NB4 (cell line): ENCODE measurements around the gene GSTT2B.
"Not testable (repeated sequence)": the region's sequence is repeated elsewhere in the genome, so short reads cannot be mapped to it uniquely, and the experiment has no call there.

Source experiments
- DNase-seq: peaks from one replicate; pipeline ENCODE4 v3.0.0; 2010; ENCODE audit warnings: low read depth
- H3K4me3 ChIP-seq: one replicate; pipeline ENCODE4 v1.5.1; 2011; ENCODE audit warnings: mild to moderate bottlenecking, low read depth, low read length, moderate library complexity
- MYC ChIP-seq: IDR thresholded peaks from 2 replicates; pipeline ENCODE4 v1.6.1; 2011; ENCODE audit warnings: low read depth, low read length
- POLR2A ChIP-seq: IDR thresholded peaks from 2 replicates; pipeline ENCODE4 v1.6.1; 2011; ENCODE audit warnings: mild to moderate bottlenecking; ENCODE audit not compliant: insufficient read length; ENCODE audit errors: extremely low read depth
- TF ChIP-seq, protein P1 (sequence below): IDR thresholded peaks from one replicate; pipeline ENCODE4 v1.5.1; 2012; ENCODE audit warnings: low read depth, low read length
- TF ChIP-seq, protein P2 (sequence below): IDR thresholded peaks from 2 replicates; pipeline ENCODE4 v1.6.1; 2011; ENCODE audit warnings: low read depth, low read length

GSTT2B gene

DNA sequence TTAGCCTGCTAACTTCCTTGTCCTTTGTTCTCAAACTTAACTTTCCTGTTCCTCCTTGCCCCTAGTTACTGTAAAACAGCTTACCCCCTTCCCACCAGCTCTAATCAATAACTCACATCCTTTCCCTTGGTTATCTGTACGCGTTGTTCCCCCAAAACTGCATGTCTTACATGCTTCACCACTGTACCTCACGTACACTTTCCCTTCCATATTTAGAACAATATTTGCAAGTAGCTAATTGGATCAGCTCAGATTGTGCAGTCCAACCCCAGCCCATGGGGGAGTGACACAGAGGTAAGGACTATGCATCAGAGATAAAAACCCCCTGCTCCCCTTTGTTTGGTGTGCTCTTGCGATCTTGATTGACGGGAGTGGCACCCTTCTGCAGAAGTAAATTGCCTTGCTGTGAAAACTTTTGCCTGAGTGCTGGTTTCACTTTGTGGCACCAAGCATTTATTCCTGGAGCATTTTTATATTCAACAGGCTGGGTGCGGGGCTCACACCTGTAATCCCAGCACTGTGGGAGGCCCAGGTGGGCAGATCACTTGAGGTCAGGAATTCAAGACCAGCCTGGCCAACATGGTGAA, 35.9 kb downstream of the GSTT2B start:
- TF ChIP-seq MYC: no peak
- TF ChIP-seq, protein P1, sequence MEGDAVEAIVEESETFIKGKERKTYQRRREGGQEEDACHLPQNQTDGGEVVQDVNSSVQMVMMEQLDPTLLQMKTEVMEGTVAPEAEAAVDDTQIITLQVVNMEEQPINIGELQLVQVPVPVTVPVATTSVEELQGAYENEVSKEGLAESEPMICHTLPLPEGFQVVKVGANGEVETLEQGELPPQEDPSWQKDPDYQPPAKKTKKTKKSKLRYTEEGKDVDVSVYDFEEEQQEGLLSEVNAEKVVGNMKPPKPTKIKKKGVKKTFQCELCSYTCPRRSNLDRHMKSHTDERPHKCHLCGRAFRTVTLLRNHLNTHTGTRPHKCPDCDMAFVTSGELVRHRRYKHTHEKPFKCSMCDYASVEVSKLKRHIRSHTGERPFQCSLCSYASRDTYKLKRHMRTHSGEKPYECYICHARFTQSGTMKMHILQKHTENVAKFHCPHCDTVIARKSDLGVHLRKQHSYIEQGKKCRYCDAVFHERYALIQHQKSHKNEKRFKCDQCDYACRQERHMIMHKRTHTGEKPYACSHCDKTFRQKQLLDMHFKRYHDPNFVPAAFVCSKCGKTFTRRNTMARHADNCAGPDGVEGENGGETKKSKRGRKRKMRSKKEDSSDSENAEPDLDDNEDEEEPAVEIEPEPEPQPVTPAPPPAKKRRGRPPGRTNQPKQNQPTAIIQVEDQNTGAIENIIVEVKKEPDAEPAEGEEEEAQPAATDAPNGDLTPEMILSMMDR: no peak
- TF ChIP-seq, protein P2, sequence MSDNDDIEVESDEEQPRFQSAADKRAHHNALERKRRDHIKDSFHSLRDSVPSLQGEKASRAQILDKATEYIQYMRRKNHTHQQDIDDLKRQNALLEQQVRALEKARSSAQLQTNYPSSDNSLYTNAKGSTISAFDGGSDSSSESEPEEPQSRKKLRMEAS: no peak
- TF ChIP-seq POLR2A: no peak
- no peak for DNase-seq
- H3K4me3 ChIP-seq: no peak overlapping the region

DNA sequence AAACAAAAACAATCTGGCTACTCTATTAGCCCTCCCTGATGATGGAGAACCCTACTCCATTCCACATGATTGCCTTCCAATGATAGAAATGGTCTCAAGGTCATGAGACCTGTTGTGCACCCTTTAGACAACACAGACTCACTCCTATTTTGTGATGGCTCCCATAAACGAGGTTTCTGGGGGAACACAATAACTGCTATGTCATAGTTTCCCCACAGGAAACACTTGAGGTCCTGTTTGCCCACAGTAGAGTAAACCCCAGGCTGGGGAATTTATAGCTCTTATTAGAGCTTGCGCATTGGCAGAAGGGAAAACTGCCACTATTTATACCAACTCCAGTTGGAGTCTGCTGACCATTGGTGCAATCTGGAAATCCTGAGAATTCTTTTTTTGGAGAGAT, 38.1 kb downstream of the GSTT2B start:
- H3K4me3 ChIP-seq: no peak overlapping the region
- TF ChIP-seq, protein P2: no peak
- TF ChIP-seq MYC (no peak), POLR2A (no peak)
- TF ChIP-seq, protein P1: no peak
- peak; percentile 24 for DNase-seq

DNA sequence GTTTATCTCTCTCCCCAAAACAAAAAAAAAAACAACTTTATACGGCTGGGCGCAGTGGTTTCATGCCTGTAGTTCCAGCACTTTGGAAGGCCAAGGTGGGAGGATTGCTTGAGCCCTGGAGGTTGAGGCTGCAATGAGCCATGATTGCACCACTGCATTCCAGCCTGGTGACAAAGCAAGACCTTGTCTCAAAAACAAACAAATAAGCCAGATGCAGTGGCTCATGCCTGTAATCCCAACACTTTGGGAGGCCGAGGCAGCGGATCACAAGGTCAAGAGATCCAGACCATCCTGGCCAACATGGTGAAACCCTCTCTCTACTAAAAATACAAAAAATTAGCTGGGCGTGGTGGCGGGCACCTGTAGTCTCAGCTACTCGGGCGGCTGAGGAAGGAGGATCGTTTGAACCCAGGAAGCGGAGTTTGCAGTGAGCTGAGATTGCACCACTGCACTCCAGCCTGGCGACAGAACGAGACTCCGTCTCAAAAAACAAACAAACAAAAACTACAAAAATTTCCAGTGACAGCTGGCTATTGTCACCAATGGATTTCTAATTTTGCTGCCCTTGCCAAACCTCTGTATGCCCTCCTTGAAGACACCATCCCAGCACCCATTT, 39.3 kb downstream of the GSTT2B start:
- H3K4me3 ChIP-seq, DNase-seq: not testable (repeated sequence)

DNA sequence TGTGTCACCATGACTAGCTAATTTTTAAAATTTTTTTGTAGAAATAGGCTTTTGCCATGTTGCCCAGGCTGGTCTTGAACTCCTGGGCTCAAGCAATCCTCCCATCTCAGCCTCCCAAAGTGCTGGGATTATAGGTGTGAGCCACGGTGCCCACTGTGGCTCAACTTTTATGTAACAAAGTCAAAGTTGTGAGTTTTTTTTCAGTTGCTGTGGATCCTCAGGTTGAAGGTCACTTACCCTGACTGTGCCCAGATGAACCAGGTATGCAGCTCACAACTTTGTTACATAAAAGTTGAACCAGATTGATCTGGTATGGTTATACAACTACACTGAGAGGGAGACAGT, 40.8 kb downstream of the GSTT2B start:
- not testable (repeated sequence) for H3K4me3 ChIP-seq

DNA sequence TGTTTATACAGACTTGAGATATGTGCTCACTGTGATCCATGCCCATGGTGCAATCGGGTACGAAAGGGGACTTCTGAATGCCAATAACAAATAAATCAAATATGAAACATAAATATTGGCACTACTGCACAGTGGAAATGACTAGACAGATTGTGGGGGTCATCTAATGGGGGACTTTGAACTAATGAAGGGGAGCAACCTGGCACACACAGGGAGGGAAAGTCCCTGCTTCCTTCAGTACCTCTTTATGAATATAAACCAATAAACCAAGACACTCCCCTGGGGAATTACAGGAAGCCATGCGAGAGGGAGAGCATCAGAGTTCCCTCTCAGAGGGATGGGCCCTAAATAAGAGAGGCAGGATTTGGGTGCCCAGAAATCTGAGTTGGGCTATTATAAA, 45.7 kb downstream of the GSTT2B start:
- no peak overlapping the region for H3K4me3 ChIP-seq
- peak; percentile 46 for DNase-seq
- TF ChIP-seq, protein P2: no peak
- TF ChIP-seq POLR2A (no peak), MYC (no peak)
- TF ChIP-seq, protein P1: no peak

More for the DNA sequence above, 40.8 kb downstream of the GSTT2B start:
- DNase-seq: not testable (repeated sequence)

DNA sequence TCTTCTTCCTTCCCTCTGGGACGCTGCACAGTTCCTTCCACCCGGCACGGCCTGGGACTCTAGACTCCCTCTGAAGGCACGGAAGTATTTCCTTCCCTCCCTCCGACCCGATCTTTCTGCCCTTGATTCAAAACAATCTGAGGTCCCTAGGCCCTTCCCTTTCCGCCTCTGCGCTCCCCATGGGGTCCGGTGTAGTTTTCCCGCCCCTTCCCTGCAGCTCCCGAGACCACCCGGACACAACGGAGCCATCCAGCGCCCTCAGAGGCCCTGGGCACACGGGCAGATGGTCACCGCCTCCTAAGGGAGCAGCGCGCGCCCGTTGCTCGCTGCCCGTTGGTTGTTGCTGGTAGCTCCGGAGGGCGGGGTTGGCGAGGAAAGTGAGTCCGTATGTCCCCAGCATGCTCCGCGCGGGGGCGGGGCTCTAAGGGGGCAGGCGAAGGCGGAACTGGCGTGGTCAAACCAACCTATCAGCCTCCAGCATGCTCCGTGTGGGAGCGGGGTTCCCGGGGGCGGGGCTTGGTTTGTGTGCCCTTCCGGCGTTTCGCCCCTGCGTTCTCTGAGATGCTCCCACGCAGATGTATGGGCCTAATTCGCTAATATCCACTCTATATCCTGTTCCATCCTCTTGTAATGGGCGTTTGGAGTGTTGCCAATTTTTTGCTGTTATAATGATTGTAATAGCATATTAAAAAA, 47.2 kb downstream of the GSTT2B start:
- peak; percentile 92 for TF ChIP-seq POLR2A
- TF ChIP-seq, protein P1: no peak
- peak; percentile 62; the same call in 1 of the 2 replicates for TF ChIP-seq MYC
- TF ChIP-seq, protein P2: peak; percentile 44; the same call in 1 of the 2 replicates
- H3K4me3 ChIP-seq: peak overlapping the region; percentile 84
- peak; percentile 100 for DNase-seq
